Ecto neural progenitor cell (in vitro differentiated cells): Measurements from ENCODE around the gene TSPEAR.
A peak's percentile ranks its signal among the peaks of the same experiment; 100 is the strongest.

Experiments used
- DNase-seq: peaks from one replicate; pipeline ENCODE4 v3.0.0-alpha.2; 2018; ENCODE audit warnings: low spot score

TSPEAR gene

GRCh38 chr21:44547656-44548331 lies 163.6 kb downstream of the TSPEAR start:
- no peak for DNase-seq

- DNase-seq: no peak
Observed at GRCh38 chr21:44544566-44544965, 166.8 kb downstream of the TSPEAR start.

- no peak for DNase-seq
Observed at GRCh38 chr21:44542716-44543115, 168.7 kb downstream of the TSPEAR start.

- no peak for DNase-seq
Observed at GRCh38 chr21:44540741-44541288, 170.6 kb downstream of the TSPEAR start.

GRCh38 chr21:44539991-44540666 lies 171.2 kb downstream of the TSPEAR start, which contains the start of gene KRTAP10-1:
TSS of gene KRTAP10-1 (minus strand) at chr21:44540195. CDS start at chr21:44540150, 45 bp downstream.
- DNase-seq: no peak

GRCh38 chr21:44539046-44539445 lies 172.3 kb downstream of the TSPEAR start:
- no peak for DNase-seq

- DNase-seq: no peak
Observed at GRCh38 chr21:44537930-44538911, 173.2 kb downstream of the TSPEAR start.

- peak; percentile 48 for DNase-seq
Observed at GRCh38 chr21:44535963-44536362, 175.4 kb downstream of the TSPEAR start.

GRCh38 chr21:44534688-44535087 lies 176.7 kb downstream of the TSPEAR start:
- no peak for DNase-seq

GRCh38 chr21:44533891-44534627 lies 177.3 kb downstream of the TSPEAR start:
- no peak for DNase-seq

- no peak for DNase-seq
Observed at GRCh38 chr21:44533121-44533890, 178.1 kb downstream of the TSPEAR start.

GRCh38 chr21:44532712-44533111 lies 178.7 kb downstream of the TSPEAR start:
- DNase-seq: no peak

- DNase-seq: no peak
Observed at GRCh38 chr21:44531606-44532564, 179.5 kb downstream of the TSPEAR start.

- DNase-seq: no peak
Observed at GRCh38 chr21:44530903-44531605, 180.3 kb downstream of the TSPEAR start.

GRCh38 chr21:44530221-44530902 lies 181.0 kb downstream of the TSPEAR start:
- no peak for DNase-seq

GRCh38 chr21:44529503-44530125 lies 181.8 kb downstream of the TSPEAR start:
- DNase-seq: no peak

- DNase-seq: no peak
Observed at GRCh38 chr21:44529011-44529421, 182.4 kb downstream of the TSPEAR start.

- no peak for DNase-seq
Observed at GRCh38 chr21:44528634-44528995, 182.8 kb downstream of the TSPEAR start.
